ENCODE results near the gene CDH23.

DNA sequence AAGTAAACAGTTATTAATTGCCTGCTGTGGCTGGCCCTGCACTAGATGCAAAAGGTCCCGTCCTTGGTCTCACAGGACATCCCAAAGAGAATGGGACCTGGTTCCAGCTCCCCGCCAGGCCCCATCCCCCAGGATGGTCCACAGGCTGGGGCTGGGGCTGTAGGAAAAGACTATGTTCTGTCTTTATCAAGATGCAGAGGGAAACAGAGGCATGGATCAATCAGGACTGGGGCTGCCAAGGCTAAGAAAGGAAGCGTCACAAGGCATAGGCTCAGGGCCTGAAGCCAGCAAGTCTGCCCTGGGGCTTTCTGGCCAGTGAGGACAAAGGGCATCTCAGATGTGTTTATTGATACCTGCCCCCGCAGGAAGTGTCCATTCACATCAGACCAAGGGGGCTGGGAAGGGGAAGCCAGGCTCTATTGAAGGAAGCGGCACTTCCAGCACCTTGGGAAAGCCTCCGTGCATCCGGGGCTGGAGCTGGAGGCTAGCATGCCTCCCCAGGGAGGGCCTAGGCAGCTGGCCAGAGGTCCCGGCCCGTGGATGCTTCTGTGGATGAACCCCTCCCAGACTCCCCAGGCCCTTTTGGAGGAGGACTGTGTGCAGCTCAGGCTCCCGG lies 370.8 kb downstream of the CDH23 start:
- TF ChIP-seq, protein P1, sequence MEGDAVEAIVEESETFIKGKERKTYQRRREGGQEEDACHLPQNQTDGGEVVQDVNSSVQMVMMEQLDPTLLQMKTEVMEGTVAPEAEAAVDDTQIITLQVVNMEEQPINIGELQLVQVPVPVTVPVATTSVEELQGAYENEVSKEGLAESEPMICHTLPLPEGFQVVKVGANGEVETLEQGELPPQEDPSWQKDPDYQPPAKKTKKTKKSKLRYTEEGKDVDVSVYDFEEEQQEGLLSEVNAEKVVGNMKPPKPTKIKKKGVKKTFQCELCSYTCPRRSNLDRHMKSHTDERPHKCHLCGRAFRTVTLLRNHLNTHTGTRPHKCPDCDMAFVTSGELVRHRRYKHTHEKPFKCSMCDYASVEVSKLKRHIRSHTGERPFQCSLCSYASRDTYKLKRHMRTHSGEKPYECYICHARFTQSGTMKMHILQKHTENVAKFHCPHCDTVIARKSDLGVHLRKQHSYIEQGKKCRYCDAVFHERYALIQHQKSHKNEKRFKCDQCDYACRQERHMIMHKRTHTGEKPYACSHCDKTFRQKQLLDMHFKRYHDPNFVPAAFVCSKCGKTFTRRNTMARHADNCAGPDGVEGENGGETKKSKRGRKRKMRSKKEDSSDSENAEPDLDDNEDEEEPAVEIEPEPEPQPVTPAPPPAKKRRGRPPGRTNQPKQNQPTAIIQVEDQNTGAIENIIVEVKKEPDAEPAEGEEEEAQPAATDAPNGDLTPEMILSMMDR (IDR thresholded peaks at IDR 0.05; ENCODE audit: low read depth, low read length, poor library complexity, severe bottlenecking), result no peak
- TF ChIP-seq EZH2phosphoT487 (IDR thresholded peaks at IDR 0.05; ENCODE audit: borderline replicate concordance, low read length), result no peak
